Peyer's patch (tissue), 4 donors: ENCODE data around the gene CRB2. TPM values are rescaled to one million over a fixed set of nuclear protein-coding genes. Genes with fewer than 3 reads are reported as not detected.

ENCODE experiments used
- DNase-seq, 3 donors: peaks; one replicate each; pipeline ENCODE4 v3.0.0-alpha.2; 2017 to 2019
- H3K27ac ChIP-seq, 4 donors: fragments of 200-600 bp; sonication (generic); one replicate each; pipeline ENCODE4 v1.5.1; 2016 to 2019
- H3K27me3 ChIP-seq, 2 donors: fragments of 200-600 bp; sonication (generic); one replicate each; pipeline ENCODE4 v1.5.1; 2019
- H3K36me3 ChIP-seq, 3 donors: fragments of 200-600 bp; sonication (generic); one replicate each; pipeline ENCODE4 v1.5.1; 2016 to 2019
- H3K4me1 ChIP-seq, 4 donors: fragments of 200-600 bp; sonication (generic); one replicate each; pipeline ENCODE4 v1.5.1; 2016 to 2019
- H3K4me3 ChIP-seq, 4 donors: fragments of 200-600 bp; sonication (generic); 1 replicate in 3 of 4; 2 replicates in 1 of 4; pipeline ENCODE4 v1.5.1; 2016 to 2019; ENCODE audit warnings: mild to moderate bottlenecking in 1 of 4
- H3K9me3 ChIP-seq, 4 donors: fragments of 200-600 bp; sonication (generic); one replicate each; pipeline ENCODE4 v1.5.1; 2016 to 2019; ENCODE audit warnings: mild to moderate bottlenecking in 1 of 4
- CTCF ChIP-seq, 6 experiments: fragments of 450-650 bp in 4 of 6; fragments of 200-600 bp in 2 of 6; sonication (generic) in 1 of 6; IDR thresholded peaks; one replicate each; pipeline ENCODE4 v1.5.1; 2017 to 2019; ENCODE audit warnings: antibody characterized with exemption in 6 of 6, mild to moderate bottlenecking in 3 of 6, moderate library complexity in 1 of 6
- POLR2A ChIP-seq, 2 donors: fragments of 450-650 bp; IDR thresholded peaks; one replicate each; pipeline ENCODE4 v1.5.1; 2017; ENCODE audit warnings: antibody characterized with exemption in 2 of 2, mild to moderate bottlenecking in 2 of 2, moderate library complexity in 2 of 2
- total RNA-seq, 4 donors: library from RNA; depleted of rRNA; stranded (reverse); fragments of >200 nt; gene quantifications; one replicate each; pipeline ENCODE4 v1.1.0, GENCODE V29; 2016

Gene CRB2
- total RNA-seq, 4 donors from 2014 or later, result 0.27 to 0.85 (median 0.83) TPM; not detected in 1

GRCh38 chr9:123390337-123391135 lies 34.5 kb downstream of the CRB2 start:
- Histone ChIP-seq H3K27ac (no peak overlapping the region), H3K4me1 (no peaks in the 10 kb centered on the region), H3K9me3 (no peaks in the 10 kb centered on the region), H3K36me3 (no peaks in the 10 kb centered on the region), H3K27me3 (no peaks in the 10 kb centered on the region), H3K4me3 (no peak overlapping the region)
- no peak for TF ChIP-seq CTCF (IDR thresholded peaks at IDR 0.05)
- no peak for TF ChIP-seq POLR2A (IDR thresholded peaks at IDR 0.05)
- no peak for DNase-seq

GRCh38 chr9:123391233-123391632 lies 35.2 kb downstream of the CRB2 start:
- Histone ChIP-seq H3K9me3 (no peaks in the 10 kb centered on the region), H3K4me3 (no peak overlapping the region), H3K27me3 (no peaks in the 10 kb centered on the region), H3K4me1 (no peaks in the 10 kb centered on the region), H3K36me3 (no peaks in the 10 kb centered on the region), H3K27ac (no peak overlapping the region)
- no peak for DNase-seq
- no peak for TF ChIP-seq POLR2A (IDR thresholded peaks at IDR 0.05)
- no peak for TF ChIP-seq CTCF (IDR thresholded peaks at IDR 0.05)

DNA sequence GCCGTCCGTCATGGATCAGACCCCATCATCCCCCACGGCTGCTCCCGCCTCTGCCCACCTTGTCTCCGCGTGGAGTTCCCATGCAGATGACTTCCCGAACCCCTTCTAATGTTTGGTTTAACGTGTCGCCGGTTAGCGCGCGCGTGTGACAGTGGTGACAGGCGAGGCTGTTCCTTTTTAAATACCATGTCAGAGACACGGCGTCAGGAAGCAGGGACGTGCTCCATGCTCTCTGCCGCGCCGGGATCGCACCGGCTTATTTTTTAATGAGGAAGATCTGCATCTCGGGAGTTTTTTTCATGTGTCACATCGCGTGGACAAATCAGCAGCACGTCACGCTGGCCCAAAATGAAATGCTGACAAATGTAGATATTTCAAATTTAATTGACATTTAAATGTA lies 35.9 kb downstream of the CRB2 start:
- Histone ChIP-seq H3K4me3 (no peak overlapping the region), H3K4me1 (no peaks in the 10 kb centered on the region), H3K9me3 (no peaks in the 10 kb centered on the region), H3K27ac (no peak overlapping the region), H3K27me3 (no peaks in the 10 kb centered on the region), H3K36me3 (no peaks in the 10 kb centered on the region)
- no peak for DNase-seq
- no peak for TF ChIP-seq CTCF (IDR thresholded peaks at IDR 0.05)
- TF ChIP-seq POLR2A (IDR thresholded peaks at IDR 0.05), result no peak

DNA sequence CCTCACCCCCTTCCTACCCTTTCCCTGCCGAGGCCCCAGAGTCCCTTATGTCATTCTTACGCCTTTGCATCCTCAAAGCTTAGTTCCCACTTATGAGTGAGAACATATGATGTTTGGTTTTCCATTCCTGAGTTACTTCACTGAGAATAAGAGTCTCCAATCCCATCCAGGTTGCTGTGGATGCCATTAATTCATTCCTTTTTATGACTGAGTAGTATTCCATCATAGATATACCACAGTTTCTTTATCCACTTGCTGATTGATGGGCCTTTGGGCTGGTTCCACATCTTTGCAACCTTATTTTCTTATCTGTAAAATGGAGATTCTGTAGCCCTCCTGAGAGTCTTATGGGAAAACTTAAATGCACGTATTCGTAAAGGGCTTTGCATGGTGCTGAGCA lies 36.8 kb downstream of the CRB2 start:
- Histone ChIP-seq H3K4me1 (no peaks in the 10 kb centered on the region), H3K4me3 (no peak overlapping the region), H3K9me3 (no peaks in the 10 kb centered on the region), H3K36me3 (no peaks in the 10 kb centered on the region), H3K27ac (no peak overlapping the region), H3K27me3 (no peaks in the 10 kb centered on the region)
- no peak for DNase-seq
- no peak for TF ChIP-seq POLR2A (IDR thresholded peaks at IDR 0.05)
- no peak for TF ChIP-seq CTCF (IDR thresholded peaks at IDR 0.05)

DNA sequence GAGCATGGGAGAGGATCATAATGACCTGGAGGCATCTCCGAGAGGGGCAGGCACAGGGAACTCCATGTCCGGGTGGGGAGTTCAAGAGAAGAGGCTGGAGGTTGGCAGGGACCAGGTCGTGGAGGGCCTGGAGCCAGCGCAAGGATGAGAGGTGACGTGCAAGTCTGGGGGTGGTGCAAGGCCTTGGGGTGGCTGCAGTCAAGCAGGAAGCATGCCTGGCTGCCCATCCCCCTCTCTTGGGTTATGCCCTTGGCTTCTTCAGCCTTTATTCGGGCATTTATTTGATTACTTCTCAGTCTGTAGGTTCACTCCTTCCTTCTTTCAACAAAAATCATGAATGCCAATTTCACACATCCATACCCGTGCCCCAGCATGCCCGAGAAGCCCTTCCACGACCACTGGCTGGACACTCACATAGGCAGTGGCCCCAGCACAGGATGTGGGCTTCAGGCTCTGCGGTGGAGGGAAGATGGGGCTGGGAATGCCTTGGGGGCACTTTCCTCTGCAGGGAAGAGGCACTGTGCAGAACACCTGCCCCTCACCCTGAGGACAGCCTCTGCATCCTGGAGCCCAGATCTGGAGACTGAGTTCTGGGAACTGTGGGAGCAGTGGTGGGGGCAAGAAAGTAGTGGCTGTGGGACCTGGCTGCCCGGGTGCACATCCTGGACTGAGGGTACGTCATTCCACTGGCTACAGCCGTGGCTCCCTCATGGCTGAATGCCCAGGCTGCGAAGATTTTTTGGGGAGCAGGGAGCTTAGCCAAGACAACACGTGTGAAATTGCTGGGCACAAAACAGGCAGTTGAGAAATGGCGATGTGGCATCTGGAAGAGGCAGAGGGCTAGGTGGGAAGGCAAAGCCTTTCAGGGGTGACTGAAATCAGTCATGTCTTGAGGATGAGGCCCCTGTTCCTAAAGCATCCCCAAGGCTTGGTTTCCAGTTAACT lies 38.6 kb downstream of the CRB2 start:
- Histone ChIP-seq H3K4me1 (no peaks in the 10 kb centered on the region), H3K9me3 (no peaks in the 10 kb centered on the region), H3K36me3 (no peaks in the 10 kb centered on the region), H3K4me3 (no peak overlapping the region), H3K27ac (no peak overlapping the region), H3K27me3 (no peaks in the 10 kb centered on the region)
- no peak for DNase-seq
- TF ChIP-seq POLR2A (IDR thresholded peaks at IDR 0.05) (no peak), CTCF (IDR thresholded peaks at IDR 0.05) (no peak)
